CD4-positive, alpha-beta T cell treated with Interleukin-15 for 4 hours (primary cell): ENCODE measurements around the gene BCAP29.

Source experiments
- DNase-seq: peaks from one replicate; pipeline ENCODE4 v3.0.0-alpha.2; 2020; ENCODE audit warnings: low spot score

Gene BCAP29

GRCh38 chr7:107668296-107668695, 88.2 kb downstream of the BCAP29 start:
- no peak for DNase-seq
